AG04450 (cell line): ENCODE measurements around the gene ITGB3BP. TPM values are rescaled to one million over a fixed set of nuclear protein-coding genes. Genes with fewer than 3 reads are reported as not detected.
"Not testable (repeated sequence)": the region's sequence is repeated elsewhere in the genome, so short reads cannot be mapped to it uniquely, and the experiment has no call there.

ENCODE experiments used
- CTCF ChIA-PET: fragments of 300-600, 350-600 bp; formaldehyde crosslinking; extraction: SDS; loops from one replicate; lab custom pipeline; 2022; ENCODE audit warnings: antibody characterized with exemption, inconsistent platforms; lab: Charles Lee
- POLR2A ChIA-PET: fragments of 350-600 bp; formaldehyde crosslinking; extraction: SDS; loops from one replicate; lab custom pipeline; 2021; ENCODE audit warnings: antibody characterized with exemption, inconsistent platforms; lab: Yijun Ruan, JAX
- DNase-seq: peaks from one replicate; pipeline ENCODE4 v3.0.0-alpha.2; 2011; ENCODE audit warnings: low read depth, low spot score
- H3K27ac ChIP-seq: one replicate; pipeline ENCODE4 v1.5.1; 2012; ENCODE audit warnings: low read depth, low read length, control low read depth
- H3K27me3 ChIP-seq: one replicate; pipeline ENCODE4 v1.6.0; 2012; ENCODE audit warnings: low read length; ENCODE audit not compliant: control insufficient read depth, insufficient read depth
- H3K4me3 ChIP-seq: 2 replicates; pipeline ENCODE4 v1.5.1; 2011; ENCODE audit warnings: mild to moderate bottlenecking, low read depth, low read length, control low read depth
- H3K9me3 ChIP-seq: 2 replicates; pipeline ENCODE4 v1.5.1; 2012; ENCODE audit warnings: low read length; ENCODE audit not compliant: control insufficient read depth, insufficient read depth
- polyA minus RNA-seq: library from RNA; depleted of rRNA, polyadenylated mRNA; stranded (reverse); fragments of >200 nt; gene quantifications from 2 replicates; pipeline ENCODE4 v1.2.3, GENCODE V29; 2011; rRNA and poly(A)+ RNA removed
- polyA plus RNA-seq: library from polyadenylated mRNA; depleted of rRNA; stranded (reverse); fragments of >200 nt; gene quantifications from 2 replicates; pipeline ENCODE4 v1.2.3, GENCODE V29; 2011; rRNA removed
- TF ChIP-seq, protein P1 (sequence below): IDR thresholded peaks from 2 replicates; pipeline ENCODE4 v1.5.1; 2011; ENCODE audit warnings: low read depth, low read length, control low read depth, inconsistent platforms

ITGB3BP gene
- polyA plus RNA-seq (12.3 and 18.0 TPM in 2 replicates), polyA minus RNA-seq (1.2 and 4.8 TPM in 2 replicates)

DNA sequence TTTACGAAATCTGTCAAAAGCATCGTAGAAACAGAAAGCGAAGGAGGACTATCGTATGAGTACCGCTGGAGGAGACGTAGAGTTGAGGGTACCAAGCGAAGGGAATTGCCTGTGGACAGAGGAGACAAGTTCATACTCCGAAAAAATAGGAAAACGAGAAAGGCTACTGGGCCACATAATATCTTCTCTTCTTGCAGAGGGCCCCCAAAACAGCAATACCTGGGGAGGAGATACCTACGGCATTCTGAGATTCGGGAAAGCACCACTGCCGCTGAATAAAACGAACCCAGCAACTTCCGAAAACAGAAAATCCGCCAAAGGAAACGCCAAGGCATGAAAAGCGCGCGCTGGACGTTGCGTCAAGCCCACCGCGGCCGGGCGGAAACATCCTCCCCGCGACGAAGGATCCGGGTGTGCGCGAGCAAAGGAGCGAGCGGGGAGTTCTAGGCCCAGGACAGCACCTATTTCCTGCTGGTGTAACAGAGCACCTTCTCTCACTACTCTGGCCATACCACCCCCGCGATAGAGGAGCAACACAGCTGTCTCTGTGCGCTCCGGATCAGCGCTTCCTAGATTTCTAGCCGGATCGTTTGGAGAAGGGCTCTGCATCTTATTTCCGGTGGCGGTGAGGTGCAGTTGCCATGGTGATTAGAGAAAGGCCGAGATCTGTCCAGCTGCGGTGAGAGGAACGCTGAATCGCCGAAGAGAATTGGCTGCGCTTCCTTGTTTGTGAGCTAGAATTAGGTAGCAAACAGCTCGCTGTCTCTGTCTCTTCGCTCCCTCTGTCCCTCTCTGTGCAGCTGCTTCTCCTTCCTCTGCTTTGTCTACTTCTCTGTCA lies at the start of gene ITGB3BP, which contains the start of gene EFCAB7:
Gene ITGB3BP (minus strand): TSS at position 335 of the 838 bp plus-strand sequence. CDS start 92 bp downstream, at position 243.
Gene EFCAB7 (plus strand): TSS at position 635 of the 838 bp plus-strand sequence. CDS start 2,048 bp downstream, outside the sequence.
- ChIA-PET CTCF (interaction anchor here (1.7 to 3.7 kb wide), 2 partner anchors 15 to 196 kb away, joined by 4 to 19 read pairs; no protein-coding TSS in a partner anchor), POLR2A (interaction anchor here (0.9 kb wide), 1 partner anchor 35 kb away, joined by 3 read pairs; no protein-coding TSS in a partner anchor)
- H3K4me3 ChIP-seq: peak within 1 kb of the TSS; percentile 71
- peak; percentile 88 for DNase-seq
- H3K27ac ChIP-seq: peak within 1 kb of the TSS; percentile 99
- TF ChIP-seq, protein P1, sequence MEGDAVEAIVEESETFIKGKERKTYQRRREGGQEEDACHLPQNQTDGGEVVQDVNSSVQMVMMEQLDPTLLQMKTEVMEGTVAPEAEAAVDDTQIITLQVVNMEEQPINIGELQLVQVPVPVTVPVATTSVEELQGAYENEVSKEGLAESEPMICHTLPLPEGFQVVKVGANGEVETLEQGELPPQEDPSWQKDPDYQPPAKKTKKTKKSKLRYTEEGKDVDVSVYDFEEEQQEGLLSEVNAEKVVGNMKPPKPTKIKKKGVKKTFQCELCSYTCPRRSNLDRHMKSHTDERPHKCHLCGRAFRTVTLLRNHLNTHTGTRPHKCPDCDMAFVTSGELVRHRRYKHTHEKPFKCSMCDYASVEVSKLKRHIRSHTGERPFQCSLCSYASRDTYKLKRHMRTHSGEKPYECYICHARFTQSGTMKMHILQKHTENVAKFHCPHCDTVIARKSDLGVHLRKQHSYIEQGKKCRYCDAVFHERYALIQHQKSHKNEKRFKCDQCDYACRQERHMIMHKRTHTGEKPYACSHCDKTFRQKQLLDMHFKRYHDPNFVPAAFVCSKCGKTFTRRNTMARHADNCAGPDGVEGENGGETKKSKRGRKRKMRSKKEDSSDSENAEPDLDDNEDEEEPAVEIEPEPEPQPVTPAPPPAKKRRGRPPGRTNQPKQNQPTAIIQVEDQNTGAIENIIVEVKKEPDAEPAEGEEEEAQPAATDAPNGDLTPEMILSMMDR: no peak
- no peaks in the 10 kb centered on the region for H3K27me3 ChIP-seq
- no peaks in the 10 kb centered on the region for H3K9me3 ChIP-seq

GRCh38 chr1:63572686-63573085 lies 49.7 kb upstream of the ITGB3BP start:
- CTCF ChIA-PET: interaction anchor here (1.3 kb wide), 1 partner anchor 670 kb away, joined by 3 read pairs; no protein-coding TSS in a partner anchor
- H3K9me3 ChIP-seq, POLR2A ChIA-PET: not testable (repeated sequence)

DNA sequence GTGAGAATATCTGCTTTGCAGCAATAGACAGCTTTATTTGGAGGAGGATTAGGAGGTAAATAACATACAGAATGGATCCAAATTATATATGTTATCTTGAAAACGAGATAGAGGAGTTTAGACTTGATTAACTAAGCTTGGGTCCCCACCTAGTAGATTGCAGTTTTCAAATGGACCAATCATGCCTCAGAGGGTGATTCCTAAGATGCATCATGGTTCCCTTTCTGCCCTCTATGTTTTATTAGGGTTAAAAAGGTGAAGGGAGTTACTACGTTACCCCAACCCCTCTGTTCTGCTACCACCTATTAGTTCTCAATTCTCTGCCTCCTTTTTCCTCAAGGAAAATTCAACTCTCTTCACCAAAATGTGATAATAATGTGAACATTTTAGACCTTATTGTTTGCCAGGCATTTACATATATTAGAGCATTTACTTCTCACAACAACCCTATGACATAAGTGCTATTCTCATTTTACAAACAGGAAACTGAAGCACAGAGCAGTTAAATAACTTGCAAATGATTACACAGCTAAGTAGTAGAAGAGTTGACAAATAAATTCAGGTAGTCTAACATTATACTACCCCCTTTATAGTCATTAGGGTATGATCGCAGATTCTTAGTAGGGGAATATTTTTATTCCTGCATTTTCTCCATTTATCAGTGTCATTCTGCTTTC lies 46.8 kb upstream of the ITGB3BP start:
- Histone ChIP-seq H3K27ac (no peak overlapping the region), H3K27me3 (no peaks in the 10 kb centered on the region), H3K4me3 (no peak overlapping the region), H3K9me3 (no peaks in the 10 kb centered on the region)
- ChIA-PET CTCF (no interaction called here), POLR2A (no interaction called here)
- TF ChIP-seq, protein P1: no peak
- no peak for DNase-seq

More at GRCh38 chr1:63572686-63573085, 49.7 kb upstream of the ITGB3BP start:
- H3K27ac ChIP-seq, DNase-seq, H3K27me3 ChIP-seq, H3K4me3 ChIP-seq: not testable (repeated sequence)

- Histone ChIP-seq H3K27ac (no peak overlapping the region), H3K9me3 (no peaks in the 10 kb centered on the region), H3K4me3 (no peak overlapping the region), H3K27me3 (no peaks in the 10 kb centered on the region)
- CTCF ChIA-PET: interaction anchor here (1.0 to 2.6 kb wide), 2 partner anchors 12 to 13 kb away, joined by 3 to 18 read pairs; no protein-coding TSS in a partner anchor
- no peak for DNase-seq
- TF ChIP-seq, protein P1: no peak
- POLR2A ChIA-PET: no interaction called here
Measured at GRCh38 chr1:63569068-63569467, 46.0 kb upstream of the ITGB3BP start.

DNA sequence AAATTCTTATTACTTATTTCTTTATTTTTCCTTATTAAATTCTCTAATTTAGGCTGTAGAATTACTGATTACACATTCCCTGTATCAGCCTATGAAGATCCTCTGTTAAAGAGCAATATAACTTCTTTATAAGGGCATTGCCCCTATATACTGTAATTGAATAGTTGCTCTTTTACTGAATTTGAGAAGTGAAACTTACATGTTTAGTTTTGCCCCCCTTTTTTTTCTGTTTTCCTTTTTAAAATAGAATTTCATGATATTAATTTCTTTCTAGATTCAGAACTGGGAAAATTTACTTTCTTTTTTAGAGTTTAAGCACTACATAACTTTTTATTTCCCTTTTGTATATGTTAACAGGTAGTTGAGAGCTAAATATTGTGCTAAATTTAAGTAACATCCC lies 40.7 kb upstream of the ITGB3BP start:
- H3K9me3 ChIP-seq: no peaks in the 10 kb centered on the region
- no peaks in the 10 kb centered on the region for H3K27me3 ChIP-seq
- no peak overlapping the region for H3K4me3 ChIP-seq
- CTCF ChIA-PET: interaction anchor here (0.9 to 1.3 kb wide), 2 partner anchors 9 to 683 kb away, joined by 3 to 4 read pairs; no protein-coding TSS in a partner anchor
- POLR2A ChIA-PET: no interaction called here
- H3K27ac ChIP-seq: no peak overlapping the region
- TF ChIP-seq, protein P1: no peak
- DNase-seq: no peak
